GM12874 (cell line): ENCODE data around the gene XAB2.
A peak's percentile ranks its signal among the peaks of the same experiment; 100 is the strongest.

Experiments used
- CTCF ChIP-seq: IDR thresholded peaks from 2 replicates; pipeline ENCODE4 v1.5.1; 2011; ENCODE audit warnings: low read depth, mild to moderate bottlenecking, control low read depth, low read length, moderate library complexity; ENCODE audit not compliant: insufficient read depth

XAB2 gene

GRCh38 chr19:7603919-7604318, 25.4 kb downstream of the XAB2 start:
- no peak for TF ChIP-seq CTCF

- no peak for TF ChIP-seq CTCF
Measured at GRCh38 chr19:7602935-7603497, 26.3 kb downstream of the XAB2 start.

GRCh38 chr19:7602240-7602934, 27.0 kb downstream of the XAB2 start:
- TF ChIP-seq CTCF: no peak

- TF ChIP-seq CTCF: no peak
Measured at GRCh38 chr19:7600721-7601120, 28.6 kb downstream of the XAB2 start.

- TF ChIP-seq CTCF: no peak
Measured at GRCh38 chr19:7598180-7598579, 31.2 kb downstream of the XAB2 start.

GRCh38 chr19:7597689-7598088, 31.7 kb downstream of the XAB2 start:
- TF ChIP-seq CTCF: no peak

GRCh38 chr19:7596211-7596937, 33.0 kb downstream of the XAB2 start:
- 0 out of 2 replicates have a peak, but pooled peaks have one; percentile 16 for TF ChIP-seq CTCF
